B cell (primary cell): ENCODE data around the gene CCDC170. TPM values are rescaled to one million over a fixed set of nuclear protein-coding genes. Genes with fewer than 3 reads are reported as not detected.

ENCODE experiments used
- ATAC-seq: fragments of 200-7000 bp; cut with Tn5 transposase; one replicate; pipeline ENCODE4 v1.10.0; 2021; ENCODE audit warnings: low read depth, mild to moderate bottlenecking, moderate number of reproducible peaks, moderate library complexity
- CTCF ChIA-PET: fragments of 350-600 bp; sonication (Branson Sonifier 250); formaldehyde crosslinking; loops from one replicate; lab custom pipeline; 2021; ENCODE audit warnings: antibody characterized with exemption, inconsistent platforms; lab: Charles Lee
- POLR2A ChIA-PET: fragments of 350-600 bp; sonication (Branson Sonifier 250); formaldehyde crosslinking; loops from one replicate; lab custom pipeline; 2021; ENCODE audit warnings: antibody characterized with exemption; lab: Charles Lee
- DNase-seq: peaks from one replicate; pipeline ENCODE4 v3.0.0; 2013
- H2AFZ ChIP-seq: 2 replicates; pipeline ENCODE4 v1.6.1; 2012; ENCODE audit warnings: mild to moderate bottlenecking, low read depth, low read length; ENCODE audit not compliant: insufficient read depth, poor library complexity, severe bottlenecking
- H3K27ac ChIP-seq, 2 donors: 1 replicate in 1 of 2; 2 replicates in 1 of 2; pipeline ENCODE4 v1.5.1; 2012 to 2013; ENCODE audit warnings: low read length in 2 of 2, mild to moderate bottlenecking in 2 of 2, moderate library complexity in 1 of 2
- H3K27me3 ChIP-seq, 4 experiments: fragments of 200-600 bp in 1 of 4; sonication (generic) in 1 of 4; replicated peaks in 1 of 4; 1 replicate in 2 of 4; 2 replicates in 2 of 4; pipeline versions ENCODE4 v1.6.1 to v1.7.0; 2013 to 2016; ENCODE audit warnings: low read length in 3 of 4, mild to moderate bottlenecking in 2 of 4, mixed read lengths in 1 of 4, moderate library complexity in 1 of 4; ENCODE audit not compliant: insufficient read depth in 4 of 4, control insufficient read depth in 3 of 4; ENCODE audit errors: control extremely low read depth in 1 of 4
- H3K36me3 ChIP-seq, 2 experiments: replicated peaks in 1 of 2; 1 replicate in 1 of 2; 2 replicates in 1 of 2; pipeline versions ENCODE4 v1.6.1 to v1.7.1; 2013; ENCODE audit warnings: low read length in 1 of 2; ENCODE audit not compliant: insufficient read depth in 2 of 2, control insufficient read depth in 1 of 2; ENCODE audit errors: control extremely low read depth in 1 of 2, extremely low read depth in 1 of 2
- H3K4me1 ChIP-seq, 2 donors: fragments of 200-600 bp in 1 of 2; sonication (generic) in 1 of 2; 1 replicate in 1 of 2; 2 replicates in 1 of 2; pipeline versions ENCODE4 v1.5.1 to v1.6.1; 2013 to 2017; ENCODE audit warnings: low read length in 2 of 2; ENCODE audit not compliant: control insufficient read depth in 2 of 2, insufficient read depth in 2 of 2
- H3K4me2 ChIP-seq: replicated peaks from 2 replicates; pipeline ENCODE3; 2012; ENCODE audit warnings: mild to moderate bottlenecking, low read depth, low read length; ENCODE audit not compliant: poor library complexity, severe bottlenecking
- H3K4me3 ChIP-seq, 5 experiments: fragments of 200-600 bp in 1 of 5; sonication (generic) in 1 of 5; 1 replicate in 3 of 5; 2 replicates in 2 of 5; pipeline versions ENCODE4 v1.5.1 to v1.7.0; 2011 to 2016; ENCODE audit warnings: low read length in 4 of 5, mild to moderate bottlenecking in 4 of 5, low read depth in 2 of 5, control low read depth in 1 of 5, moderate library complexity in 1 of 5; ENCODE audit not compliant: insufficient read depth in 1 of 5; ENCODE audit errors: control extremely low read depth in 1 of 5, extremely low read depth in 1 of 5
- H3K79me2 ChIP-seq: fragments of 200-600 bp; sonication (generic); one replicate; pipeline ENCODE4 v1.6.0; 2016; ENCODE audit warnings: low read length; ENCODE audit not compliant: control insufficient read depth, insufficient read depth
- H3K9ac ChIP-seq: fragments of 200-600 bp; sonication (generic); 2 replicates; pipeline ENCODE4 v1.6.1; 2017; ENCODE audit warnings: mild to moderate bottlenecking, low read length, moderate library complexity
- H3K9me3 ChIP-seq, 3 donors: one replicate each; pipeline versions ENCODE4 v1.6.1 to v1.7.1; 2013; ENCODE audit warnings: low read length in 2 of 3; ENCODE audit not compliant: control insufficient read depth in 2 of 3, insufficient read depth in 1 of 3; ENCODE audit errors: control extremely low read depth in 1 of 3
- H4K20me1 ChIP-seq: 2 replicates; pipeline ENCODE4 v1.6.0; 2012; ENCODE audit warnings: mild to moderate bottlenecking, low read length; ENCODE audit not compliant: insufficient read depth, control insufficient read depth, poor library complexity, severe bottlenecking
- H3K27ac Mint-ChIP-seq: one replicate; pipeline ENCODE4 v1.8.0; 2021; ENCODE audit warnings: mixed read lengths
- H3K27me3 Mint-ChIP-seq: one replicate; pipeline ENCODE4 v1.8.0; 2021; ENCODE audit warnings: mixed read lengths
- H3K4me1 Mint-ChIP-seq: one replicate; pipeline ENCODE4 v1.8.0; 2021; ENCODE audit warnings: mixed read lengths
- H3K4me3 Mint-ChIP-seq: one replicate; pipeline ENCODE4 v1.8.0; 2021; ENCODE audit warnings: mixed read lengths
- H3K9me3 Mint-ChIP-seq: one replicate; pipeline ENCODE4 v1.8.0; 2022; ENCODE audit warnings: mixed read lengths; ENCODE audit not compliant: insufficient read depth
- CTCF ChIP-seq: fragments of 200-600 bp; IDR thresholded peaks from one replicate; pipeline ENCODE4 v1.8.0; 2022; ENCODE audit warnings: antibody characterized with exemption, mild to moderate bottlenecking
- EZH2 ChIP-seq: IDR thresholded peaks from 2 replicates; pipeline ENCODE4 v1.6.1; 2012; ENCODE audit warnings: borderline replicate concordance, low read depth, mild to moderate bottlenecking, moderate library complexity, low read length; ENCODE audit not compliant: insufficient read depth, poor library complexity, severe bottlenecking
- WGBS: methylation state at CpG from one replicate; pipeline ENCODE4 v1.1.5; 2013; ENCODE audit warnings: missing lambda C conversion rate; ENCODE audit not compliant: insufficient coverage; 5-methylcytosine and 5-hydroxymethylcytosine counted together
- intact Hi-C: fragments of 100-400 bp; cut with micrococcal nuclease; formaldehyde crosslinking; loops from one replicate; pipeline ENCODE4 v1.10.0; 2022
- polyA plus RNA-seq: library from polyadenylated mRNA; depleted of rRNA; stranded (reverse); fragments of >200 nt; gene quantifications from 2 replicates; pipeline ENCODE4 v1.2.3, GENCODE V29; 2012
- total RNA-seq, 2 donors: library from RNA; stranded (reverse); fragments of 120-200 nt in 1 of 2; gene quantifications; 1 replicate in 1 of 2; 2 replicates in 1 of 2; pipeline versions ENCODE4 v1.2.3 to v1.2.4, GENCODE V29; 2013 to 2022

Gene CCDC170
- total and polyA plus RNA-seq, 2 donors (not counting 1 experiment from before 2014, with no cell fraction given): 0.01 TPM; not detected in 1

GRCh38 chr6:151534576-151534975 is 40.8 kb downstream of the CCDC170 start:
- no peak overlapping the region for H3K4me3 Mint-ChIP-seq
- no peak for ATAC-seq
- WGBS: no CpG with 5 or more reads among the region's 3 CpGs
- no peak overlapping the region for H3K4me3 ChIP-seq
- no peaks in the 10 kb centered on the region for H4K20me1 ChIP-seq
- H3K79me2 ChIP-seq: no peaks in the 10 kb centered on the region
- H3K36me3 ChIP-seq: no peaks in the 10 kb centered on the region
- no peak overlapping the region for H3K4me2 ChIP-seq
- no peaks in the 10 kb centered on the region for H3K4me1 Mint-ChIP-seq
- peaks cover 5% of the 10 kb centered on the region for H3K9me3 Mint-ChIP-seq
- CTCF ChIA-PET: no interaction called here
- no peaks in the 10 kb centered on the region for H3K27me3 ChIP-seq
- POLR2A ChIA-PET: no interaction called here
- peaks cover 0 to 5% (median 5%) of the 10 kb centered on the region in 3 donors for H3K9me3 ChIP-seq
- no peak for DNase-seq
- H3K27me3 Mint-ChIP-seq: peaks cover 14% of the 10 kb centered on the region
- H3K27ac Mint-ChIP-seq: no peak overlapping the region
- no peak overlapping the region for H2AFZ ChIP-seq
- no peak overlapping the region for H3K27ac ChIP-seq
- H3K4me1 ChIP-seq: no peaks in the 10 kb centered on the region
- TF ChIP-seq CTCF (no peak), EZH2 (no peak)
- no peak overlapping the region for H3K9ac ChIP-seq
- intact Hi-C loops: no loop called here

GRCh38 chr6:151535476-151536187 is 41.8 kb downstream of the CCDC170 start:
- H3K36me3 ChIP-seq: no peaks in the 10 kb centered on the region
- no peaks in the 10 kb centered on the region for H3K79me2 ChIP-seq
- H2AFZ ChIP-seq: no peak overlapping the region
- Mint-ChIP-seq H3K27ac (no peak overlapping the region), H3K4me3 (no peak overlapping the region), H3K27me3 (peaks cover 12% of the 10 kb centered on the region), H3K9me3 (peaks cover 7% of the 10 kb centered on the region), H3K4me1 (no peaks in the 10 kb centered on the region)
- H4K20me1 ChIP-seq: no peaks in the 10 kb centered on the region
- H3K4me1 ChIP-seq: no peaks in the 10 kb centered on the region
- ATAC-seq: no peak
- DNase-seq: no peak
- no peak overlapping the region for H3K9ac ChIP-seq
- H3K4me2 ChIP-seq: no peak overlapping the region
- ChIA-PET POLR2A (no interaction called here), CTCF (interaction anchor here (0.7 kb wide), 1 partner anchor 31 kb away, joined by 3 read pairs; no protein-coding TSS in a partner anchor)
- TF ChIP-seq EZH2 (no peak), CTCF (no peak)
- H3K9me3 ChIP-seq: peaks cover 0 to 14% (median 11%) of the 10 kb centered on the region in 3 donors
- H3K4me3 ChIP-seq: no peak overlapping the region
- 94% methylated on average over 4 of the region's 4 CpGs for WGBS
- H3K27ac ChIP-seq: no peak overlapping the region
- intact Hi-C loops: no loop called here
- no peaks in the 10 kb centered on the region for H3K27me3 ChIP-seq
